SK-N-SH treated with all-trans-retinoic acid at 6 μM for 48 hours (cell line): ENCODE data around the gene TMEM163.

Experiments used
- ATAC-seq: fragments of 200-7000 bp; cut with Tn5 transposase; 3 replicates; pipeline ENCODE4 v1.9.1; 2020; ENCODE audit warnings: mild to moderate bottlenecking, moderate library complexity
- ARNTL ChIP-seq: fragments of 450-650 bp; formaldehyde crosslinking; IDR thresholded peaks from 2 replicates; pipeline ENCODE4 v1.5.0; 2020; ENCODE audit warnings: low read depth, mild to moderate bottlenecking, moderate library complexity, borderline replicate concordance
- BACH2 ChIP-seq: fragments of 250-450 bp; sonication (Bioruptor Pico); IDR thresholded peaks from 2 replicates; pipeline ENCODE4 v1.9.0; 2021; ENCODE audit warnings: mild to moderate bottlenecking, borderline replicate concordance
- CSDC2 ChIP-seq: fragments of 250-450 bp; sonication (Bioruptor Pico); IDR thresholded peaks from 2 replicates; pipeline ENCODE4 v1.5.0; 2020; ENCODE audit warnings: mild to moderate bottlenecking, moderate library complexity
- ESRRG ChIP-seq: fragments of 250-450 bp; sonication (Bioruptor Pico); IDR thresholded peaks from 2 replicates; pipeline ENCODE4 v1.6.1; 2021; ENCODE audit warnings: mild to moderate bottlenecking
- GLIS3 ChIP-seq: fragments of 250-450 bp; sonication (Bioruptor Pico); IDR thresholded peaks from 2 replicates; pipeline ENCODE4 v1.5.0; 2020; ENCODE audit warnings: mild to moderate bottlenecking, moderate library complexity
- ISL1 ChIP-seq: fragments of 250-450 bp; sonication (Bioruptor Pico); IDR thresholded peaks from 2 replicates; pipeline ENCODE4 v2.1.2; 2022; ENCODE audit warnings: mild to moderate bottlenecking, moderate library complexity
- OSR1 ChIP-seq: fragments of 250-450 bp; sonication (Bioruptor Pico); IDR thresholded peaks from 2 replicates; pipeline ENCODE4 v1.8.0; 2022; ENCODE audit warnings: moderate library complexity, mild to moderate bottlenecking, inconsistent platforms
- PPARA ChIP-seq: fragments of 250-450 bp; sonication (Bioruptor Pico); IDR thresholded peaks from 2 replicates; pipeline ENCODE4 v1.5.0; 2020; ENCODE audit warnings: mild to moderate bottlenecking, borderline replicate concordance
- RARB ChIP-seq: fragments of 250-450 bp; sonication (Bioruptor Pico); IDR thresholded peaks from 2 replicates; pipeline ENCODE4 v1.8.0; 2021; ENCODE audit warnings: mild to moderate bottlenecking, moderate library complexity
- SNAI2 ChIP-seq: fragments of 250-450 bp; sonication (Bioruptor Pico); IDR thresholded peaks from 2 replicates; pipeline ENCODE4 v1.5.0; 2020; ENCODE audit warnings: mild to moderate bottlenecking, moderate library complexity
- TCF4 ChIP-seq: fragments of 250-450 bp; sonication (Bioruptor Pico); IDR thresholded peaks from 2 replicates; pipeline ENCODE4 v1.8.0; 2021; ENCODE audit warnings: mild to moderate bottlenecking, moderate library complexity, borderline replicate concordance
- TOX ChIP-seq: fragments of 250-450 bp; sonication (Bioruptor Pico); IDR thresholded peaks from 2 replicates; pipeline ENCODE4 v1.8.0; 2021; ENCODE audit warnings: mild to moderate bottlenecking, moderate library complexity, borderline replicate concordance
- ZC3H10 ChIP-seq: fragments of 250-450 bp; sonication (Bioruptor Pico); IDR thresholded peaks from 2 replicates; pipeline ENCODE4 v1.5.1; 2021; ENCODE audit warnings: mild to moderate bottlenecking, moderate library complexity
- ZFP3 ChIP-seq: fragments of 250-450 bp; sonication (Bioruptor Pico); IDR thresholded peaks from 2 replicates; pipeline ENCODE4 v1.5.0; 2020; ENCODE audit warnings: mild to moderate bottlenecking, moderate library complexity
- ZNF565 ChIP-seq: fragments of 450-650 bp; formaldehyde crosslinking; conservative IDR thresholded peaks from 2 replicates; pipeline ENCODE4 v1.5.0; 2020; ENCODE audit warnings: low read depth, mild to moderate bottlenecking, moderate library complexity
- ZNF70 ChIP-seq: fragments of 450-650 bp; formaldehyde crosslinking; IDR thresholded peaks from 2 replicates; pipeline ENCODE4 v1.5.0; 2020; ENCODE audit warnings: mild to moderate bottlenecking, moderate library complexity
- TF ChIP-seq, protein P1 (sequence below): fragments of 250-450 bp; sonication (Bioruptor Pico); IDR thresholded peaks from 2 replicates; pipeline ENCODE4 v1.5.0; 2020; ENCODE audit warnings: mild to moderate bottlenecking, moderate library complexity
- TF ChIP-seq, protein P2 (sequence below): fragments of 250-450 bp; sonication (Bioruptor Pico); IDR thresholded peaks from 2 replicates; pipeline ENCODE4 v1.8.0; 2021; ENCODE audit warnings: low read depth, mild to moderate bottlenecking, moderate library complexity, borderline replicate concordance
- TF ChIP-seq, protein P3 (sequence below): fragments of 250-450 bp; sonication (Bioruptor Pico); IDR thresholded peaks from 2 replicates; pipeline ENCODE4 v1.5.1; 2021; ENCODE audit warnings: mild to moderate bottlenecking, moderate library complexity
- TF ChIP-seq, protein P4 (sequence below): fragments of 250-450 bp; sonication (Bioruptor Pico); IDR thresholded peaks from 2 replicates; pipeline ENCODE4 v1.8.0; 2020; ENCODE audit warnings: mild to moderate bottlenecking, moderate library complexity, borderline replicate concordance
- TF ChIP-seq, protein P5 (sequence below): fragments of 250-450 bp; sonication (Bioruptor Pico); IDR thresholded peaks from 2 replicates; pipeline ENCODE4 v1.5.1; 2020; ENCODE audit warnings: low read depth, mild to moderate bottlenecking, moderate library complexity

TMEM163 gene

DNA sequence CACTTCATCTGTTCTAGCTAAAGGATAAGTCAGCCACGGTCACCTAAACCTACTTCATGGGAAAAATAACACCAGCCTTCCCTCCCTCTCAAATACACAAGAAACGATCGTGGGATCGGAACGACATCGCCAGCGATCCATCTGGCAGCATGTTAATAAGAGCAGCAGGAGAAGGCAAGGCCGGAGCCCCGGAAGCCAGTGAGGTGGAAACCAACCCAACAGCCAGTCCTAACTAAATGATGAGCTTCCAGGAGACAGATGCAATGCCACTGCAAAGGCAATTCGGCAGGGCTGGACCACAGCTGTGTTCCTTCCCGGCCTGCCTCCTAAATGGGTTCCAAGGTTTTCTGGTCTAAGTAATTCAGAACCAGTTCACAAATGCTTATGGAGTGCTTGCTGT is 117.5 kb downstream of the TMEM163 start (continued):
- TF ChIP-seq, protein P1, sequence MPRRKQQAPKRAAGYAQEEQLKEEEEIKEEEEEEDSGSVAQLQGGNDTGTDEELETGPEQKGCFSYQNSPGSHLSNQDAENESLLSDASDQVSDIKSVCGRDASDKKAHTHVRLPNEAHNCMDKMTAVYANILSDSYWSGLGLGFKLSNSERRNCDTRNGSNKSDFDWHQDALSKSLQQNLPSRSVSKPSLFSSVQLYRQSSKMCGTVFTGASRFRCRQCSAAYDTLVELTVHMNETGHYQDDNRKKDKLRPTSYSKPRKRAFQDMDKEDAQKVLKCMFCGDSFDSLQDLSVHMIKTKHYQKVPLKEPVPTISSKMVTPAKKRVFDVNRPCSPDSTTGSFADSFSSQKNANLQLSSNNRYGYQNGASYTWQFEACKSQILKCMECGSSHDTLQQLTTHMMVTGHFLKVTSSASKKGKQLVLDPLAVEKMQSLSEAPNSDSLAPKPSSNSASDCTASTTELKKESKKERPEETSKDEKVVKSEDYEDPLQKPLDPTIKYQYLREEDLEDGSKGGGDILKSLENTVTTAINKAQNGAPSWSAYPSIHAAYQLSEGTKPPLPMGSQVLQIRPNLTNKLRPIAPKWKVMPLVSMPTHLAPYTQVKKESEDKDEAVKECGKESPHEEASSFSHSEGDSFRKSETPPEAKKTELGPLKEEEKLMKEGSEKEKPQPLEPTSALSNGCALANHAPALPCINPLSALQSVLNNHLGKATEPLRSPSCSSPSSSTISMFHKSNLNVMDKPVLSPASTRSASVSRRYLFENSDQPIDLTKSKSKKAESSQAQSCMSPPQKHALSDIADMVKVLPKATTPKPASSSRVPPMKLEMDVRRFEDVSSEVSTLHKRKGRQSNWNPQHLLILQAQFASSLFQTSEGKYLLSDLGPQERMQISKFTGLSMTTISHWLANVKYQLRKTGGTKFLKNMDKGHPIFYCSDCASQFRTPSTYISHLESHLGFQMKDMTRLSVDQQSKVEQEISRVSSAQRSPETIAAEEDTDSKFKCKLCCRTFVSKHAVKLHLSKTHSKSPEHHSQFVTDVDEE (CRISPR knock-in tag) = no peak
- TF ChIP-seq CSDC2 (CRISPR knock-in tag) (no peak), SNAI2 (CRISPR knock-in tag) (no peak), BACH2 (CRISPR knock-in tag) (no peak), TCF4 (CRISPR knock-in tag) (no peak), RARB (CRISPR knock-in tag) (no peak), ARNTL (CRISPR knock-in tag) (no peak)
- TF ChIP-seq, protein P2, sequence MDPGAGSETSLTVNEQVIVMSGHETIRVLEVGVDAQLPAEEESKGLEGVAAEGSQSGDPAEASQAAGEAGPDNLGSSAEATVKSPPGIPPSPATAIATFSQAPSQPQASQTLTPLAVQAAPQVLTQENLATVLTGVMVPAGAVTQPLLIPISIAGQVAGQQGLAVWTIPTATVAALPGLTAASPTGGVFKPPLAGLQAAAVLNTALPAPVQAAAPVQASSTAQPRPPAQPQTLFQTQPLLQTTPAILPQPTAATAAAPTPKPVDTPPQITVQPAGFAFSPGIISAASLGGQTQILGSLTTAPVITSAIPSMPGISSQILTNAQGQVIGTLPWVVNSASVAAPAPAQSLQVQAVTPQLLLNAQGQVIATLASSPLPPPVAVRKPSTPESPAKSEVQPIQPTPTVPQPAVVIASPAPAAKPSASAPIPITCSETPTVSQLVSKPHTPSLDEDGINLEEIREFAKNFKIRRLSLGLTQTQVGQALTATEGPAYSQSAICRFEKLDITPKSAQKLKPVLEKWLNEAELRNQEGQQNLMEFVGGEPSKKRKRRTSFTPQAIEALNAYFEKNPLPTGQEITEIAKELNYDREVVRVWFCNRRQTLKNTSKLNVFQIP (CRISPR knock-in tag) = no peak

DNA sequence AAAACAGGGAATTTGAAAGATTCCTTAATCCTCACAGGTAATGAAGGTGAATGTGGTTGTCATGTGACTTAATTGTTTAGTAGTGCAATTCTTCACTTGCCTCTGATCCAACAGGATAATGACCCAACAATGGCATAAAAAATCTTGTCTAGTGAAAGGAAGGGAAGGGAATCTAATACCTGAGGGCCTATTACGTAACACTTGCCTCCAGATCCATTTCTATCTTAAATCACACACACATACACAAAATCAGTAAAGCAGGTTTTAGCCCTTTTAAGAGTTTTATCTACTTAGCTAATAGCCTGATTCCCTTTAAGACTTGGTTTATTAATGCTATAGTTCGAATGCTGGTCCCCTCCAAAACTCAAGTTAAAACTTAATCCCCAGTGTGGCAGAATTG is 118.6 kb downstream of the TMEM163 start:
- ATAC-seq = no peak
- TF ChIP-seq ZNF565 (CRISPR knock-in tag) = no peak
- no peak for TF ChIP-seq ZFP3 (CRISPR knock-in tag)
- no peak for TF ChIP-seq OSR1 (CRISPR knock-in tag)
- TF ChIP-seq ZC3H10 (CRISPR knock-in tag) = no peak
- TF ChIP-seq, protein P3, sequence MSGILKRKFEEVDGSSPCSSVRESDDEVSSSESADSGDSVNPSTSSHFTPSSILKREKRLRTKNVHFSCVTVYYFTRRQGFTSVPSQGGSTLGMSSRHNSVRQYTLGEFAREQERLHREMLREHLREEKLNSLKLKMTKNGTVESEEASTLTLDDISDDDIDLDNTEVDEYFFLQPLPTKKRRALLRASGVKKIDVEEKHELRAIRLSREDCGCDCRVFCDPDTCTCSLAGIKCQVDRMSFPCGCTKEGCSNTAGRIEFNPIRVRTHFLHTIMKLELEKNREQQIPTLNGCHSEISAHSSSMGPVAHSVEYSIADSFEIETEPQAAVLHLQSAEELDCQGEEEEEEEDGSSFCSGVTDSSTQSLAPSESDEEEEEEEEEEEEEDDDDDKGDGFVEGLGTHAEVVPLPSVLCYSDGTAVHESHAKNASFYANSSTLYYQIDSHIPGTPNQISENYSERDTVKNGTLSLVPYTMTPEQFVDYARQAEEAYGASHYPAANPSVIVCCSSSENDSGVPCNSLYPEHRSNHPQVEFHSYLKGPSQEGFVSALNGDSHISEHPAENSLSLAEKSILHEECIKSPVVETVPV (CRISPR knock-in tag) = no peak
- TF ChIP-seq SNAI2 (CRISPR knock-in tag) = no peak
- TF ChIP-seq CSDC2 (CRISPR knock-in tag) = no peak
- no peak for TF ChIP-seq ISL1 (CRISPR knock-in tag)
- TF ChIP-seq, protein P4, sequence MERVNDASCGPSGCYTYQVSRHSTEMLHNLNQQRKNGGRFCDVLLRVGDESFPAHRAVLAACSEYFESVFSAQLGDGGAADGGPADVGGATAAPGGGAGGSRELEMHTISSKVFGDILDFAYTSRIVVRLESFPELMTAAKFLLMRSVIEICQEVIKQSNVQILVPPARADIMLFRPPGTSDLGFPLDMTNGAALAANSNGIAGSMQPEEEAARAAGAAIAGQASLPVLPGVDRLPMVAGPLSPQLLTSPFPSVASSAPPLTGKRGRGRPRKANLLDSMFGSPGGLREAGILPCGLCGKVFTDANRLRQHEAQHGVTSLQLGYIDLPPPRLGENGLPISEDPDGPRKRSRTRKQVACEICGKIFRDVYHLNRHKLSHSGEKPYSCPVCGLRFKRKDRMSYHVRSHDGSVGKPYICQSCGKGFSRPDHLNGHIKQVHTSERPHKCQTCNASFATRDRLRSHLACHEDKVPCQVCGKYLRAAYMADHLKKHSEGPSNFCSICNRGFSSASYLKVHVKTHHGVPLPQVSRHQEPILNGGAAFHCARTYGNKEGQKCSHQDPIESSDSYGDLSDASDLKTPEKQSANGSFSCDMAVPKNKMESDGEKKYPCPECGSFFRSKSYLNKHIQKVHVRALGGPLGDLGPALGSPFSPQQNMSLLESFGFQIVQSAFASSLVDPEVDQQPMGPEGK (CRISPR knock-in tag) = no peak
- TF ChIP-seq ARNTL (CRISPR knock-in tag) = no peak
- TF ChIP-seq TCF4 (CRISPR knock-in tag) = no peak
- no peak for TF ChIP-seq TOX (CRISPR knock-in tag)
- TF ChIP-seq ESRRG = no peak
- no peak for TF ChIP-seq GLIS3
- TF ChIP-seq, protein P5, sequence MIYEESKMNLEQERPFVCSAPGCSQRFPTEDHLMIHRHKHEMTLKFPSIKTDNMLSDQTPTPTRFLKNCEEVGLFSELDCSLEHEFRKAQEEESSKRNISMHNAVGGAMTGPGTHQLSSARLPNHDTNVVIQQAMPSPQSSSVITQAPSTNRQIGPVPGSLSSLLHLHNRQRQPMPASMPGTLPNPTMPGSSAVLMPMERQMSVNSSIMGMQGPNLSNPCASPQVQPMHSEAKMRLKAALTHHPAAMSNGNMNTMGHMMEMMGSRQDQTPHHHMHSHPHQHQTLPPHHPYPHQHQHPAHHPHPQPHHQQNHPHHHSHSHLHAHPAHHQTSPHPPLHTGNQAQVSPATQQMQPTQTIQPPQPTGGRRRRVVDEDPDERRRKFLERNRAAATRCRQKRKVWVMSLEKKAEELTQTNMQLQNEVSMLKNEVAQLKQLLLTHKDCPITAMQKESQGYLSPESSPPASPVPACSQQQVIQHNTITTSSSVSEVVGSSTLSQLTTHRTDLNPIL = no peak

DNA sequence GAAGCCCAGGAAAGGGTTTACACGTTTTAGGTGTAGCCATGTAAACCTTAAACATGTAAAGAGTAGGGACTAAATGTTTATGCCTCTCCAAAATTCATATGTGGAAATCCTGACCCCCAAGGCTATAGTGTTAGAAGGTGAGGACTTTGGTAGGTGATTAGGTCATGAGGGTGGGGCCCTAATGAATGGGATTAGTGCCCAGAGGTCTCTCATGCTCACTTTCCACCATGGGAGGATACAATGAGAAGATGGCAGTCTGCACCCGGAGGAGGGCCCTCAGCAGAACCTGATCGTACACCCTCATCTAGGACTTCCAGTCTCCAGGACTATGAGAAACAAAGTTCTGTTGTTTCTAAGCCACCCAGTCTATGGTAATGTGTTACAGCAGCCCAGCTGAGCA is 119.6 kb downstream of the TMEM163 start:
- no peak for TF ChIP-seq OSR1 (CRISPR knock-in tag)
- no peak for TF ChIP-seq ISL1 (CRISPR knock-in tag)
- no peak for TF ChIP-seq TCF4 (CRISPR knock-in tag)
- TF ChIP-seq GLIS3 = no peak
- no peak for TF ChIP-seq CSDC2 (CRISPR knock-in tag)
- TF ChIP-seq, protein P2 (CRISPR knock-in tag) = no peak
- no peak for TF ChIP-seq TOX (CRISPR knock-in tag)
- TF ChIP-seq, protein P5 = no peak
- no peak for TF ChIP-seq BACH2 (CRISPR knock-in tag)
- no peak for TF ChIP-seq PPARA (CRISPR knock-in tag)
- no peak for TF ChIP-seq ZNF565 (CRISPR knock-in tag)
- TF ChIP-seq RARB (CRISPR knock-in tag) = no peak
- TF ChIP-seq ZNF70 (CRISPR knock-in tag) = no peak
- TF ChIP-seq SNAI2 (CRISPR knock-in tag) = no peak
- ATAC-seq = no peak
